ENCODE measurements around the gene ACP7. TPM values are rescaled to one million over a fixed set of nuclear protein-coding genes. Genes with fewer than 3 reads are reported as not detected.

Gene ACP7
- total and polyA plus RNA-seq, 2 donors (not counting 1 experiment from before 2014, with no cell fraction given) = not detected

GRCh38 chr19:39147480-39147879 lies 63.3 kb downstream of the ACP7 start:
- H3K9me3 ChIP-seq (ENCODE audit: control insufficient read depth, insufficient read depth, low read depth, low read length) = no peaks in the 10 kb centered on the region
- H3K4me1 ChIP-seq (ENCODE audit: control insufficient read depth, extremely low read depth, insufficient read depth, low read length) = no peaks in the 10 kb centered on the region
- peaks cover 38% of the 10 kb centered on the region for H3K79me2 ChIP-seq (ENCODE audit: control insufficient read depth, insufficient read depth, low read length)
- no peaks in the 10 kb centered on the region for H3K36me3 ChIP-seq (ENCODE audit: control insufficient read depth, insufficient read depth, low read length)
- no peak overlapping the region for H2AFZ ChIP-seq (ENCODE audit: low read length)
- H4K20me1 ChIP-seq (ENCODE audit: control insufficient read depth, extremely low read depth, insufficient read depth, low read length) = no peaks in the 10 kb centered on the region
- no peak overlapping the region for H3K4me3 ChIP-seq (replicated peaks in 1 of 4; ENCODE audit: control extremely low read depth in 1 of 4, insufficient read depth in 1 of 4, low read depth in 3 of 4, low read length in 4 of 4)
- TF ChIP-seq EZH2 (IDR thresholded peaks at IDR 0.05; ENCODE audit: low read length, missing control alignments) (no peak), CTCF (conservative IDR thresholded peaks at IDR 0.05 in 1 of 2, IDR thresholded peaks at IDR 0.05 in 1 of 2; ENCODE audit: low read depth in 1 of 2, low read length in 2 of 2) (no peak)
- H3K4me2 ChIP-seq (ENCODE audit: extremely low read depth, insufficient read depth, low read length) = no peak overlapping the region
- no peak for DNase-seq (ENCODE audit: low read depth in 2 of 2)
- H3K9ac ChIP-seq (ENCODE audit: insufficient read depth, low read length) = no peak overlapping the region
- no peaks in the 10 kb centered on the region for H3K27me3 ChIP-seq (ENCODE audit: control insufficient read depth, insufficient read depth, low read length)
- no peak overlapping the region for H3K27ac ChIP-seq (ENCODE audit: insufficient read depth, low read length)

GRCh38 chr19:39148939-39149529 lies 64.9 kb downstream of the ACP7 start:
- H3K4me1 ChIP-seq (ENCODE audit: control insufficient read depth, extremely low read depth, insufficient read depth, low read length) = no peaks in the 10 kb centered on the region
- no peaks in the 10 kb centered on the region for H3K27me3 ChIP-seq (ENCODE audit: control insufficient read depth, insufficient read depth, low read length)
- no peak overlapping the region for H3K27ac ChIP-seq (ENCODE audit: insufficient read depth, low read length)
- H2AFZ ChIP-seq (ENCODE audit: low read length) = no peak overlapping the region
- H3K4me3 ChIP-seq (replicated peaks in 1 of 4; ENCODE audit: control extremely low read depth in 1 of 4, insufficient read depth in 1 of 4, low read depth in 3 of 4, low read length in 4 of 4) = no peak overlapping the region
- peaks cover 32% of the 10 kb centered on the region for H3K79me2 ChIP-seq (ENCODE audit: control insufficient read depth, insufficient read depth, low read length)
- no peak for TF ChIP-seq EZH2 (IDR thresholded peaks at IDR 0.05; ENCODE audit: low read length, missing control alignments)
- TF ChIP-seq CTCF (conservative IDR thresholded peaks at IDR 0.05 in 1 of 2, IDR thresholded peaks at IDR 0.05 in 1 of 2; ENCODE audit: low read depth in 1 of 2, low read length in 2 of 2) = no peak
- no peaks in the 10 kb centered on the region for H3K9me3 ChIP-seq (ENCODE audit: control insufficient read depth, insufficient read depth, low read depth, low read length)
- H4K20me1 ChIP-seq (ENCODE audit: control insufficient read depth, extremely low read depth, insufficient read depth, low read length) = no peaks in the 10 kb centered on the region
- DNase-seq (ENCODE audit: low read depth in 2 of 2) = no peak
- H3K9ac ChIP-seq (ENCODE audit: insufficient read depth, low read length) = no peak overlapping the region
- no peaks in the 10 kb centered on the region for H3K36me3 ChIP-seq (ENCODE audit: control insufficient read depth, insufficient read depth, low read length)
- no peak overlapping the region for H3K4me2 ChIP-seq (ENCODE audit: extremely low read depth, insufficient read depth, low read length)

GRCh38 chr19:39150235-39150634 lies 66.1 kb downstream of the ACP7 start:
- no peak overlapping the region for H3K4me3 ChIP-seq (replicated peaks in 1 of 4; ENCODE audit: control extremely low read depth in 1 of 4, insufficient read depth in 1 of 4, low read depth in 3 of 4, low read length in 4 of 4)
- no peaks in the 10 kb centered on the region for H3K36me3 ChIP-seq (ENCODE audit: control insufficient read depth, insufficient read depth, low read length)
- H3K4me1 ChIP-seq (ENCODE audit: control insufficient read depth, extremely low read depth, insufficient read depth, low read length) = no peaks in the 10 kb centered on the region
- H3K4me2 ChIP-seq (ENCODE audit: extremely low read depth, insufficient read depth, low read length) = no peak overlapping the region
- H4K20me1 ChIP-seq (ENCODE audit: control insufficient read depth, extremely low read depth, insufficient read depth, low read length) = no peaks in the 10 kb centered on the region
- H3K79me2 ChIP-seq (ENCODE audit: control insufficient read depth, insufficient read depth, low read length) = peaks cover 30% of the 10 kb centered on the region
- no peaks in the 10 kb centered on the region for H3K9me3 ChIP-seq (ENCODE audit: control insufficient read depth, insufficient read depth, low read depth, low read length)
- H3K9ac ChIP-seq (ENCODE audit: insufficient read depth, low read length) = no peak overlapping the region
- H3K27ac ChIP-seq (ENCODE audit: insufficient read depth, low read length) = no peak overlapping the region
- no peak for TF ChIP-seq EZH2 (IDR thresholded peaks at IDR 0.05; ENCODE audit: low read length, missing control alignments)
- no peak for TF ChIP-seq CTCF (conservative IDR thresholded peaks at IDR 0.05 in 1 of 2, IDR thresholded peaks at IDR 0.05 in 1 of 2; ENCODE audit: low read depth in 1 of 2, low read length in 2 of 2)
- no peaks in the 10 kb centered on the region for H3K27me3 ChIP-seq (ENCODE audit: control insufficient read depth, insufficient read depth, low read length)
- no peak overlapping the region for H2AFZ ChIP-seq (ENCODE audit: low read length)
- no peak for DNase-seq (ENCODE audit: low read depth in 2 of 2)

Data from fibroblast of lung (primary cell).